ENCODE results near the gene PGAP1. TPM values are rescaled to one million over a fixed set of nuclear protein-coding genes. Genes with fewer than 3 reads are reported as not detected.
"Not testable (repeated sequence)": the region's sequence is repeated elsewhere in the genome, so short reads cannot be mapped to it uniquely, and the experiment has no call there.

Gene PGAP1
- total RNA-seq, 1 experiment from 2014 or later, result 5.8 TPM

DNA sequence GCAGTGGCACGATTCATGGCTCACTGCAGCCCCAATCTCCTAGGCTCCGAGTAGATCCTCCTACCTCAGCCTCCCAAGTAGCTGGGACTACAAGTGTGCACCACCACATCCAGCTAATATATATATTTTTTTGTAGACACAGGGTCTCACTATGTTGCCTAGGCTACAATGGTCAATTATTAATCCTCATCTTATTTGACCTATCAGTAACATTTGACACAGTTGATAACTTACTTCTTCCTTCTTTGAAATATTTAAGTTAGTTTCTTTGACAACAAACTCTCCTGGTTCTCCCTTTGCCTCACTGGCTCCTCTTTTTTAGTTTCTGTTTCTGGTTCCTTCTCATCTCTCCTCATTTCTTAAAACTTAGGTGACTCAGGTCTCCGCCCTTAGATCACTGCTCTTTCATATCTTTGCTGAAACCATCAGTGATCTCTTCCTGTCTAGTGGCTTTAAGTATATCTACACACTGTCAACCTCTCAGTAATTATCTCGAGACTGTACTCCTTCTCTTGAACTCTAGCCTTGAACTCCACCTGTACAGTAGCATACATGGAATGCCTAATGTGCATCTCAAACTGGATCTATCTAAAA lies 11.5 kb downstream of the PGAP1 start:
- TF ChIP-seq, protein P1, sequence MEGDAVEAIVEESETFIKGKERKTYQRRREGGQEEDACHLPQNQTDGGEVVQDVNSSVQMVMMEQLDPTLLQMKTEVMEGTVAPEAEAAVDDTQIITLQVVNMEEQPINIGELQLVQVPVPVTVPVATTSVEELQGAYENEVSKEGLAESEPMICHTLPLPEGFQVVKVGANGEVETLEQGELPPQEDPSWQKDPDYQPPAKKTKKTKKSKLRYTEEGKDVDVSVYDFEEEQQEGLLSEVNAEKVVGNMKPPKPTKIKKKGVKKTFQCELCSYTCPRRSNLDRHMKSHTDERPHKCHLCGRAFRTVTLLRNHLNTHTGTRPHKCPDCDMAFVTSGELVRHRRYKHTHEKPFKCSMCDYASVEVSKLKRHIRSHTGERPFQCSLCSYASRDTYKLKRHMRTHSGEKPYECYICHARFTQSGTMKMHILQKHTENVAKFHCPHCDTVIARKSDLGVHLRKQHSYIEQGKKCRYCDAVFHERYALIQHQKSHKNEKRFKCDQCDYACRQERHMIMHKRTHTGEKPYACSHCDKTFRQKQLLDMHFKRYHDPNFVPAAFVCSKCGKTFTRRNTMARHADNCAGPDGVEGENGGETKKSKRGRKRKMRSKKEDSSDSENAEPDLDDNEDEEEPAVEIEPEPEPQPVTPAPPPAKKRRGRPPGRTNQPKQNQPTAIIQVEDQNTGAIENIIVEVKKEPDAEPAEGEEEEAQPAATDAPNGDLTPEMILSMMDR (IDR thresholded peaks at IDR 0.05; ENCODE audit: unreplicated experiment), result no peak
- no peaks in the 10 kb centered on the region for H3K36me3 Mint-ChIP-seq (ENCODE audit: insufficient read depth, unreplicated experiment)
- H3K4me1 Mint-ChIP-seq (ENCODE audit: low read depth, unreplicated experiment), result peaks cover 12% of the 10 kb centered on the region
- intact Hi-C loops (cut with micrococcal nuclease; ENCODE audit: unreplicated experiment), result no loop called here
- DNase-seq, result no peak
- H3K9me3 Mint-ChIP-seq (ENCODE audit: low read depth, unreplicated experiment), result no peaks in the 10 kb centered on the region
- H3K4me3 Mint-ChIP-seq (ENCODE audit: low read depth, unreplicated experiment), result no peak overlapping the region
- no peaks in the 10 kb centered on the region for H3K27me3 Mint-ChIP-seq (ENCODE audit: unreplicated experiment)
- H3K27ac Mint-ChIP-seq (ENCODE audit: unreplicated experiment), result no peak overlapping the region
- no TSS peak for BruUV-seq (replicated peaks)
- CTCF ChIA-PET, result no interaction called here

- H3K27me3 Mint-ChIP-seq (ENCODE audit: unreplicated experiment), result no peaks in the 10 kb centered on the region
- DNase-seq, result no peak
- TF ChIP-seq, protein P1 (IDR thresholded peaks at IDR 0.05; ENCODE audit: unreplicated experiment), result no peak
- no peaks in the 10 kb centered on the region for H3K36me3 Mint-ChIP-seq (ENCODE audit: insufficient read depth, unreplicated experiment)
- intact Hi-C loops (cut with micrococcal nuclease; ENCODE audit: unreplicated experiment), result no loop called here
- CTCF ChIA-PET, result no interaction called here
- no peak overlapping the region for H3K4me3 Mint-ChIP-seq (ENCODE audit: low read depth, unreplicated experiment)
- BruUV-seq (replicated peaks), result no TSS peak
- no peak overlapping the region for H3K27ac Mint-ChIP-seq (ENCODE audit: unreplicated experiment)
- H3K9me3 Mint-ChIP-seq (ENCODE audit: low read depth, unreplicated experiment), result no peaks in the 10 kb centered on the region
- H3K4me1 Mint-ChIP-seq (ENCODE audit: low read depth, unreplicated experiment), result peaks cover 12% of the 10 kb centered on the region
Measured at GRCh38 chr2:196913691-196914090, 12.8 kb downstream of the PGAP1 start.

DNA sequence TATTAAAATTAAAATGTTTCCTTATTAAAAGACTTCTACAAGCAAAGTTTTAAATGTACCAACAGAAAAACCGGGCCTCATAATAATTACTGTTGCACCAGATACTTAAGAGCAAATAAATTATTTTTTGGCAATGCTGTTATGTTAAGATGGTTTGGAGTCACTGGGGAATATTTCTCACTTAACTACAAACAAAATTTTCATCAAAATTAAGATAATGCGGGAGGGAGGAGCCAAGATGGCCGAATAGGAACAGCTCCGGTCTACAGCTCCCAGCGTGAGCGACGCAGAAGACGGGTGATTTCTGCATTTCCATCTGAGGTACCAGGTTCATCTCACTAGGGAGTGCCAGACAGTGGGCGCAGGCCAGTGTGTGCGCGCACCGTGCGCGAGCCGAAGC lies 21.1 kb downstream of the PGAP1 start:
- H3K4me1 Mint-ChIP-seq (ENCODE audit: low read depth, unreplicated experiment); H3K27me3 Mint-ChIP-seq (ENCODE audit: unreplicated experiment); CTCF ChIA-PET; BruUV-seq (replicated peaks); H3K27ac Mint-ChIP-seq (ENCODE audit: unreplicated experiment); H3K36me3 Mint-ChIP-seq (ENCODE audit: insufficient read depth, unreplicated experiment); DNase-seq; H3K4me3 Mint-ChIP-seq (ENCODE audit: low read depth, unreplicated experiment); intact Hi-C loops (cut with micrococcal nuclease; ENCODE audit: unreplicated experiment); H3K9me3 Mint-ChIP-seq (ENCODE audit: low read depth, unreplicated experiment): not testable (repeated sequence)

DNA sequence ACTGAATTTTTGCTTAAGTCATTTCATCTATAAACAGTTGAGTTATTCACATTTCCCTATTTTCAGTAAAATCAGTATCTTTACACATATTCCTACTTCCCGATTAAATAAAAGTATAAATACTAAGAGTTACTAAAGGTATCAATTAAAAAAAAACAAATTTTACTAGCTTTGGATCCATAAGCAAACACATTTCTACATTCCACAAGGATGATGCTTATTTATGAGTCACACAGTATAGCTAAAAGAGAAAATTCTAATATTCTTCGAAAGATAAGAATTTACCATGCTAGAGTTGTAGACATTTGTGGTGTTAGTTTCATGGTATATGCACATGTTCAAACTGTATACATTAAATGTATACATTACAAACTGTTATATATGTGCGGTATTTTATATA lies 23.7 kb downstream of the PGAP1 start:
- Mint-ChIP-seq H3K36me3 (ENCODE audit: insufficient read depth, unreplicated experiment) (no peaks in the 10 kb centered on the region), H3K27ac (ENCODE audit: unreplicated experiment) (no peak overlapping the region), H3K4me1 (ENCODE audit: low read depth, unreplicated experiment) (no peaks in the 10 kb centered on the region), H3K4me3 (ENCODE audit: low read depth, unreplicated experiment) (no peak overlapping the region), H3K9me3 (ENCODE audit: low read depth, unreplicated experiment) (no peaks in the 10 kb centered on the region), H3K27me3 (ENCODE audit: unreplicated experiment) (no peaks in the 10 kb centered on the region)
- intact Hi-C loops (cut with micrococcal nuclease; ENCODE audit: unreplicated experiment), result no loop called here
- no TSS peak for BruUV-seq (replicated peaks)
- TF ChIP-seq, protein P1 (IDR thresholded peaks at IDR 0.05; ENCODE audit: unreplicated experiment), result no peak
- no peak for DNase-seq
- CTCF ChIA-PET, result interaction anchor here (0.6 to 1.4 kb wide), 3 partner anchors 9 to 351 kb away, joined by 3 read pairs; no protein-coding TSS in a partner anchor

- no TSS peak for BruUV-seq (replicated peaks)
- no peaks in the 10 kb centered on the region for H3K9me3 Mint-ChIP-seq (ENCODE audit: low read depth, unreplicated experiment)
- TF ChIP-seq, protein P1 (IDR thresholded peaks at IDR 0.05; ENCODE audit: unreplicated experiment), result no peak
- no peak for DNase-seq
- H3K4me1 Mint-ChIP-seq (ENCODE audit: low read depth, unreplicated experiment), result no peaks in the 10 kb centered on the region
- H3K36me3 Mint-ChIP-seq (ENCODE audit: insufficient read depth, unreplicated experiment), result no peaks in the 10 kb centered on the region
- CTCF ChIA-PET, result interaction anchor here (0.6 to 1.4 kb wide), 2 partner anchors 10 to 135 kb away, joined by 3 read pairs; no protein-coding TSS in a partner anchor
- intact Hi-C loops (cut with micrococcal nuclease; ENCODE audit: unreplicated experiment), result no loop called here
- no peaks in the 10 kb centered on the region for H3K27me3 Mint-ChIP-seq (ENCODE audit: unreplicated experiment)
- H3K4me3 Mint-ChIP-seq (ENCODE audit: low read depth, unreplicated experiment), result no peak overlapping the region
- no peak overlapping the region for H3K27ac Mint-ChIP-seq (ENCODE audit: unreplicated experiment)
Measured at GRCh38 chr2:196900843-196901242, 25.7 kb downstream of the PGAP1 start.

Measured in Calu3 (cell line).